ENCODE results near the gene MSRB3. TPM values are rescaled to one million over a fixed set of nuclear protein-coding genes. Genes with fewer than 3 reads are reported as not detected.

Gene MSRB3
- polyA plus RNA-seq, 1 donor (not counting 4 experiments of a cell fraction or from before 2014, with no cell fraction given): 12.3 TPM

- no peak overlapping the region for H3K4me3 ChIP-seq (ENCODE audit: control insufficient read depth in 2 of 3, extremely low read depth in 1 of 3, insufficient read depth in 2 of 3, low read depth in 1 of 3, low read length in 3 of 3)
- no peaks in the 10 kb centered on the region for H4K20me1 ChIP-seq (ENCODE audit: control insufficient read depth, extremely low read depth, insufficient read depth, low read length)
- H3K79me2 ChIP-seq (ENCODE audit: control insufficient read depth, insufficient read depth, low read length): no peaks in the 10 kb centered on the region
- DNase-seq (ENCODE audit: low read depth, low spot score) (no peak), FAIRE-seq (no peak)
- peak overlapping the region; percentile 17 for H3K4me2 ChIP-seq (ENCODE audit: control insufficient read depth, extremely low read depth, insufficient read depth, low read depth, low read length)
- peaks cover 10% of the 10 kb centered on the region for H3K4me1 ChIP-seq (ENCODE audit: control insufficient read depth, extremely low read depth, insufficient read depth, low read length)
- H3K9ac ChIP-seq (ENCODE audit: control insufficient read depth, extremely low read depth, insufficient read depth, low read length): no peak overlapping the region
- TF ChIP-seq EZH2 (IDR thresholded peaks at IDR 0.05; ENCODE audit: low read length): no peak
- TF ChIP-seq CTCF (optimal IDR thresholded peaks at IDR 0.05 in 1 of 3, IDR thresholded peaks at IDR 0.05 in 1 of 3, conservative IDR thresholded peaks at IDR 0.05 in 1 of 3; ENCODE audit: extremely low read depth in 1 of 3, insufficient read depth in 2 of 3, low read length in 3 of 3): no peak
- H3K36me3 ChIP-seq (ENCODE audit: control insufficient read depth in 2 of 2, extremely low read depth in 1 of 2, insufficient read depth in 2 of 2, low read length in 2 of 2): no peaks in the 10 kb centered on the region
- H3K27ac ChIP-seq (ENCODE audit: control insufficient read depth, insufficient read depth, low read length): no peak overlapping the region
- no peaks in the 10 kb centered on the region for H3K9me1 ChIP-seq (ENCODE audit: control insufficient read depth, extremely low read depth, insufficient read depth, low read length)
- dilution Hi-C loops (cut with MboI; ENCODE audit: extremely low pct_ligation_motif_present, low sequenced_read_pairs): no loop called here
- H2AFZ ChIP-seq (ENCODE audit: control insufficient read depth, low read length): peak overlapping the region; percentile 14
- no peaks in the 10 kb centered on the region for H3K9me3 ChIP-seq (ENCODE audit: control insufficient read depth, low read depth, low read length)
- H3K27me3 ChIP-seq (ENCODE audit: control insufficient read depth, extremely low read depth, insufficient read depth, low read length): no peaks in the 10 kb centered on the region
Observed at GRCh38 chr12:65330331-65330730, 51.8 kb downstream of the MSRB3 start.

- FAIRE-seq: no peak
- no peaks in the 10 kb centered on the region for H4K20me1 ChIP-seq (ENCODE audit: control insufficient read depth, extremely low read depth, insufficient read depth, low read length)
- no peak overlapping the region for H3K27ac ChIP-seq (ENCODE audit: control insufficient read depth, insufficient read depth, low read length)
- TF ChIP-seq EZH2 (IDR thresholded peaks at IDR 0.05; ENCODE audit: low read length) (no peak), CTCF (optimal IDR thresholded peaks at IDR 0.05 in 1 of 3, IDR thresholded peaks at IDR 0.05 in 1 of 3, conservative IDR thresholded peaks at IDR 0.05 in 1 of 3; ENCODE audit: extremely low read depth in 1 of 3, insufficient read depth in 2 of 3, low read length in 3 of 3) (no peak)
- H2AFZ ChIP-seq (ENCODE audit: control insufficient read depth, low read length): no peak overlapping the region
- no peaks in the 10 kb centered on the region for H3K27me3 ChIP-seq (ENCODE audit: control insufficient read depth, extremely low read depth, insufficient read depth, low read length)
- H3K4me1 ChIP-seq (ENCODE audit: control insufficient read depth, extremely low read depth, insufficient read depth, low read length): peaks cover 12% of the 10 kb centered on the region
- no peak overlapping the region for H3K9ac ChIP-seq (ENCODE audit: control insufficient read depth, extremely low read depth, insufficient read depth, low read length)
- H3K4me2 ChIP-seq (ENCODE audit: control insufficient read depth, extremely low read depth, insufficient read depth, low read depth, low read length): no peak overlapping the region
- H3K9me1 ChIP-seq (ENCODE audit: control insufficient read depth, extremely low read depth, insufficient read depth, low read length): no peaks in the 10 kb centered on the region
- DNase-seq (ENCODE audit: low read depth, low spot score): no peak
- H3K36me3 ChIP-seq (ENCODE audit: control insufficient read depth in 2 of 2, extremely low read depth in 1 of 2, insufficient read depth in 2 of 2, low read length in 2 of 2): no peaks in the 10 kb centered on the region
- no peaks in the 10 kb centered on the region for H3K79me2 ChIP-seq (ENCODE audit: control insufficient read depth, insufficient read depth, low read length)
- no peak overlapping the region for H3K4me3 ChIP-seq (ENCODE audit: control insufficient read depth in 2 of 3, extremely low read depth in 1 of 3, insufficient read depth in 2 of 3, low read depth in 1 of 3, low read length in 3 of 3)
- dilution Hi-C loops (cut with MboI; ENCODE audit: extremely low pct_ligation_motif_present, low sequenced_read_pairs): no loop called here
- H3K9me3 ChIP-seq (ENCODE audit: control insufficient read depth, low read depth, low read length): no peaks in the 10 kb centered on the region
Observed at GRCh38 chr12:65331456-65331855, 53.0 kb downstream of the MSRB3 start.
